ENCODE data around the gene MDN1.

MDN1 gene

GRCh38 chr6:89769572-89769971 lies 50.0 kb downstream of the MDN1 start:
- CTCF ChIA-PET = no interaction called here
- POLR2A ChIA-PET = no interaction called here
- no peak for TF ChIP-seq FOXA1 (IDR thresholded peaks at IDR 0.05)
- no peak for DNase-seq (ENCODE audit: extremely low spot score)

- no peak for DNase-seq (ENCODE audit: extremely low spot score)
- ChIA-PET POLR2A (no interaction called here), CTCF (no interaction called here)
- TF ChIP-seq SP1 (IDR thresholded peaks at IDR 0.05) = no peak
- no peak for TF ChIP-seq HDGF (IDR thresholded peaks at IDR 0.05; ENCODE audit: borderline replicate concordance)
- TF ChIP-seq FOXA1 (IDR thresholded peaks at IDR 0.05) = no peak
- no peak for TF ChIP-seq FOXK2 (IDR thresholded peaks at IDR 0.05)
- TF ChIP-seq LEF1 (IDR thresholded peaks at IDR 0.05; ENCODE audit: borderline replicate concordance) = no peak
- no peak for TF ChIP-seq TARDBP (IDR thresholded peaks at IDR 0.05)
- TF ChIP-seq PKNOX1 (IDR thresholded peaks at IDR 0.05) = no peak
- TF ChIP-seq ZNF384 (IDR thresholded peaks at IDR 0.05) = no peak
- TF ChIP-seq NFRKB (IDR thresholded peaks at IDR 0.05) = no peak
- no peak for TF ChIP-seq SUZ12 (IDR thresholded peaks at IDR 0.05)
- no peak for TF ChIP-seq CTBP1 (IDR thresholded peaks at IDR 0.05; ENCODE audit: borderline replicate concordance)
- TF ChIP-seq BHLHE40 (IDR thresholded peaks at IDR 0.05; ENCODE audit: borderline replicate concordance) = no peak
- no peak for TF ChIP-seq FOXM1 (IDR thresholded peaks at IDR 0.05; ENCODE audit: borderline replicate concordance)
- no peak for TF ChIP-seq L3MBTL2 (conservative IDR thresholded peaks at IDR 0.05)
- TF ChIP-seq ARNT (IDR thresholded peaks at IDR 0.05) = no peak
These were observed 51.3 kb downstream of the MDN1 start for GRCh38 chr6:89768324-89768723.

GRCh38 chr6:89763550-89763949 lies 56.0 kb downstream of the MDN1 start:
- no peak for TF ChIP-seq FOXA1 (IDR thresholded peaks at IDR 0.05)
- TF ChIP-seq SUZ12 (IDR thresholded peaks at IDR 0.05) = no peak
- TF ChIP-seq BHLHE40 (IDR thresholded peaks at IDR 0.05; ENCODE audit: borderline replicate concordance) = no peak
- no peak for TF ChIP-seq FOXM1 (IDR thresholded peaks at IDR 0.05; ENCODE audit: borderline replicate concordance)
- TF ChIP-seq ARNT (IDR thresholded peaks at IDR 0.05) = no peak
- no peak for TF ChIP-seq ZNF384 (IDR thresholded peaks at IDR 0.05)
- no peak for TF ChIP-seq PKNOX1 (IDR thresholded peaks at IDR 0.05)
- TF ChIP-seq FOXK2 (IDR thresholded peaks at IDR 0.05) = no peak
- no peak for TF ChIP-seq CTBP1 (IDR thresholded peaks at IDR 0.05; ENCODE audit: borderline replicate concordance)
- no peak for TF ChIP-seq ELF4 (IDR thresholded peaks at IDR 0.05)
- no peak for TF ChIP-seq LEF1 (IDR thresholded peaks at IDR 0.05; ENCODE audit: borderline replicate concordance)
- ChIA-PET POLR2A (no interaction called here), CTCF (no interaction called here)
- no peak for DNase-seq (ENCODE audit: extremely low spot score)

GRCh38 chr6:89758830-89759229 lies 60.8 kb downstream of the MDN1 start:
- ChIA-PET CTCF (no interaction called here), POLR2A (no interaction called here)
- DNase-seq (ENCODE audit: extremely low spot score) = no peak
- TF ChIP-seq TARDBP (IDR thresholded peaks at IDR 0.05) (no peak), HDGF (IDR thresholded peaks at IDR 0.05; ENCODE audit: borderline replicate concordance) (no peak), CTBP1 (IDR thresholded peaks at IDR 0.05; ENCODE audit: borderline replicate concordance) (no peak)

GRCh38 chr6:89750338-89750737 lies 69.3 kb downstream of the MDN1 start:
- ChIA-PET POLR2A (no interaction called here), CTCF (interaction anchor here (0.7 kb wide), 1 partner anchor 20 kb away, joined by 3 read pairs; no protein-coding TSS in a partner anchor)
- TF ChIP-seq FOXM1 (IDR thresholded peaks at IDR 0.05; ENCODE audit: borderline replicate concordance) (no peak), FOXA1 (IDR thresholded peaks at IDR 0.05) (no peak), NFRKB (IDR thresholded peaks at IDR 0.05) (no peak), BHLHE40 (IDR thresholded peaks at IDR 0.05; ENCODE audit: borderline replicate concordance) (no peak), CTBP1 (IDR thresholded peaks at IDR 0.05; ENCODE audit: borderline replicate concordance) (no peak), PKNOX1 (IDR thresholded peaks at IDR 0.05) (no peak)
- DNase-seq (ENCODE audit: extremely low spot score) = no peak

GRCh38 chr6:89749918-89750317 lies 69.7 kb downstream of the MDN1 start:
- ChIA-PET CTCF (interaction anchor here (0.7 kb wide), 1 partner anchor 19 kb away, joined by 3 read pairs; no protein-coding TSS in a partner anchor), POLR2A (no interaction called here)
- TF ChIP-seq FOXK2 (IDR thresholded peaks at IDR 0.05) = no peak
- no peak for TF ChIP-seq ELF4 (IDR thresholded peaks at IDR 0.05)
- TF ChIP-seq TARDBP (IDR thresholded peaks at IDR 0.05) = no peak
- no peak for TF ChIP-seq ZNF384 (IDR thresholded peaks at IDR 0.05)
- no peak for TF ChIP-seq PKNOX1 (IDR thresholded peaks at IDR 0.05)
- no peak for TF ChIP-seq FOXA1 (IDR thresholded peaks at IDR 0.05)
- no peak for TF ChIP-seq SUZ12 (IDR thresholded peaks at IDR 0.05)
- TF ChIP-seq CTBP1 (IDR thresholded peaks at IDR 0.05; ENCODE audit: borderline replicate concordance) = no peak
- no peak for TF ChIP-seq NFRKB (IDR thresholded peaks at IDR 0.05)
- no peak for TF ChIP-seq LEF1 (IDR thresholded peaks at IDR 0.05; ENCODE audit: borderline replicate concordance)
- TF ChIP-seq HDGF (IDR thresholded peaks at IDR 0.05; ENCODE audit: borderline replicate concordance) = no peak
- no peak for TF ChIP-seq L3MBTL2 (conservative IDR thresholded peaks at IDR 0.05)
- no peak for TF ChIP-seq SP1 (IDR thresholded peaks at IDR 0.05)
- TF ChIP-seq ARNT (IDR thresholded peaks at IDR 0.05) = no peak
- no peak for TF ChIP-seq BHLHE40 (IDR thresholded peaks at IDR 0.05; ENCODE audit: borderline replicate concordance)
- TF ChIP-seq FOXM1 (IDR thresholded peaks at IDR 0.05; ENCODE audit: borderline replicate concordance) = no peak
- DNase-seq (ENCODE audit: extremely low spot score) = no peak

Data from HEK293T (cell line).